Stimulated activated CD8-positive, alpha-beta memory T cell treated with anti-CD3 and anti-CD28 coated beads, Interleukin-12 subunit alpha, Interleukin-12 subunit beta, amount 100 ng/mL, for 24 hours (primary cell): Measurements from ENCODE around the gene STON1.
"Not testable (repeated sequence)": the region's sequence is repeated elsewhere in the genome, so short reads cannot be mapped to it uniquely, and the experiment has no call there.

Source experiments
- DNase-seq: peaks from one replicate; pipeline ENCODE4 v3.0.0-alpha.2; 2020; ENCODE audit errors: extremely low read depth

STON1 gene

GRCh38 chr2:48529194-48529593, 760 bp upstream of the STON1 start:
- DNase-seq: no peak

GRCh38 chr2:48529676-48530032, 300 bp upstream of the STON1 start:
- DNase-seq: no peak

DNA sequence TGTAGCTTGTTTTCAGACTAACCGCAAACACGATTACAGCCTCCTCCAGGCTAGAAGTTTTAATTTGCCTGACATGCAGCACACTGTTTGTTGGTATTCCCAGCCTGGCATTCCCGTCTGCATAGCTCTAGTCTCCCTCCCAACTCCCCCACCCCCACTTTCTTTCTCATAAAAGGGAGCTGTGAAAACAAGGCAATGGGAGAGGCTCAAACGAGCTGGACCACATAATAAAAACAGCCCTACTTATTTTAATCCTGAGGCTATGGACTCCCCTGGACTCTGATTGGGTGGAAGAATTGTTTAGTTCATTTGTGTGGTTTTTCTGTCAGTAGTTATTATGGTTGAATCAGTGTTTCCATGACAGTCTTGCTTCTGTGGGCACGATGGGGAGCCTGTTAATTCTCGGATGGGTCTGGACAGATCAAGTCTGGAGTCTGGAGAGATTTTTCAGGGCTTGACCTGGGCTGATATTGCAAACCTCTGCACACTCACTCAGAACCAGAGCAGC, 1.2 kb downstream of the STON1 start:
- no peak for DNase-seq

DNA sequence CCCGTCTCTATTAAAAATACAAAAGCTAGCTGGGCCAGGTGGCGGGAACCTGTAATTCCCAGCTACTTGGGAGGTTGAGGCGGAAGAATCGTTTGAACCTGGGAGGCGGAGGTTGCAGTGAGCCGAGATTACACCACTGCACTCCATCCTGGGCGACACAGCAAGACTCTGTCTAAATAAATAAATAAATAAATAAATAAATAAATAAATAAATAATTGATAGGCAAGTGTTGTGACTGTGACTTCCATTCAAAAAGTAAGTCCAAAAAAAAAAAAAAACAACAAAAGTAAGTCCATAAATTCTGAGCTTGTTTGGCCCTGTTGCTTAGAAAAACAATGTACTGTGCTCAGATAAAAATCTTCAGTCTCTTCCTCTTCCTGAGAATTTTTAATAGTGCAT, 2.2 kb downstream of the STON1 start:
- DNase-seq: no peak

GRCh38 chr2:48532824-48533223, 2.9 kb downstream of the STON1 start:
- no peak for DNase-seq

GRCh38 chr2:48534781-48535180, 4.8 kb downstream of the STON1 start:
- no peak for DNase-seq

GRCh38 chr2:48540237-48540935, 10.4 kb downstream of the STON1 start:
- no peak for DNase-seq

- no peak for DNase-seq
Measured at GRCh38 chr2:48541666-48542389, 11.9 kb downstream of the STON1 start.

GRCh38 chr2:48543895-48544294, 13.9 kb downstream of the STON1 start:
- no peak for DNase-seq

DNA sequence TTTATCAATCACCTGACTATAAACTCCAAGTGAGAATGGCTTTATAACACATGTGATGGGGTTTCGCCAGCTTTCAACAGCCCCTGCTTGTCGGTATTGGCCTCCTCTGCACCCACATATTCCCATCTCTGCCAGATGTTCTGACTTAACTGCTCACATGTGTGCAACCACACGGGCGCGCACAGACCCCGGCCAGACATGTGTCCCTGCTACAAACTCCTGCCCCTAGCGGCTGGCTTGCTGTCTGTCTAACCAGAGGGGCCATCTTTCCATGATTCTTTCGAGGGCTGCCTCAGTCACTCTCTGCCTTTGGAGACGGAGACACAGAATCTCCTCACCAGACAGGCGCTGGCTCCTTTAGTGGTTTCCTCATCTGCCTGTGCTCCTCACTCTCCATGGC, 15.3 kb downstream of the STON1 start:
- no peak for DNase-seq

DNA sequence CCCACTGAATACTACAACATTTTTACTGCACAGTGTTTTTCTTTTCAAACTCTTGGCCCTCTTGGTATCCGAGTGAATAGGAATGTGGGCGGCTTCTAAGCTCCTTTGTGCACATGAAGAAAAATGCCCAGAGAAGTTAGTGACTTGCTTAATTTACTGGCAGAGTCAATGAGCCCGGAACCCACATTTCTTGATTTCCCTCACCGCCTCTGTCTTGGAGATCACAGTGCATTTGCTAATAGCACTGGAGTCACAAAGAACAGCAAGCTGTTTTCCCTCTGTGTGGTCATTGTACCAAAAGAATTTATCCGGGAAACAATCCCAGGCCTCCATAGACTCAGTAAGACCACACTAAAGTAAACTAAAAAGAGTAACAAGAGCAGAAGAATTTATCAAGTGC, 18.9 kb downstream of the STON1 start:
- DNase-seq: no peak

- DNase-seq: no peak
Measured at GRCh38 chr2:48549972-48550371, 20.0 kb downstream of the STON1 start.

- DNase-seq: no peak
Measured at GRCh38 chr2:48551548-48551947, 21.6 kb downstream of the STON1 start.

DNA sequence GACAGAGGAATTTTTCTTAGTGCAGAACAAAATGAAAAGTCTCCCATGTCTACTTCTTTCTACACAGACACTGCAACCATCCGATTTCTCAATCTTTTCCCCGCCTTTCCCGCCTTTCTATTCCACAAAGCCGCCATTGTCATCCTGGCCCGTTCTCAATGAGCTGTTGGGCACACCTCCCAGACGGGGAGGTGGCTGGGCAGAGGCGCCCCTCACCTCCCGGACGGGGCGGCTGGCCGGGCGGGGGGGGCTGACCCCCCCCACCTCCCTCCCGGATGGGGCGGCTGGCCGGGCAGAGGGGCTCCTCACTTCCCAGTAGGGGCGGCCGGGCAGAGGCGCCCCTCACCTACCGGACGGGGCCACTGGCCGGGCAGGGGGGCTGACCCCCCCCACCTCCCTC, 25.1 kb downstream of the STON1 start:
- DNase-seq: not testable (repeated sequence)

- DNase-seq: no peak
Measured at GRCh38 chr2:48558456-48558855, 28.5 kb downstream of the STON1 start.

- no peak for DNase-seq
Measured at GRCh38 chr2:48560546-48561209, 30.7 kb downstream of the STON1 start.

DNA sequence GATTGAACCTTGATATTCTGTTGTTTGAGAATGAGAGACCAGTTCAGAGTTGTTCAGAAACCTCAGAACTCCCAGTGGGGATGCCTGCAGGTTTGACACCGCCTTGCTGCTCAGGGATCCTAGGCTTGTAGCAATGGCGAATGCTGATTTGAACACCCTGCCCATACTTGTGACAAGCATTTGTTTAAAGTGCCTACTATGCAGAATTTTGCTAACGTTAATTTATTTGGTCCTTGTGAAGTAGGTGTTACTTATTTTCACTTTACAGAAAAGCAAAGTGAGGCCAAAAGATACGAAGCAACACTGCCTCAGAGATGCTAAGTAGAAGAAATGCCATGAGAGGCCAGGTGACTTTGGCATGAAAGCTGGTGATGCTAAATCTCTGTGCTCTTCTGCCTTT, 32.3 kb downstream of the STON1 start:
- DNase-seq: no peak

GRCh38 chr2:48566592-48567310, 36.8 kb downstream of the STON1 start:
- no peak for DNase-seq

DNA sequence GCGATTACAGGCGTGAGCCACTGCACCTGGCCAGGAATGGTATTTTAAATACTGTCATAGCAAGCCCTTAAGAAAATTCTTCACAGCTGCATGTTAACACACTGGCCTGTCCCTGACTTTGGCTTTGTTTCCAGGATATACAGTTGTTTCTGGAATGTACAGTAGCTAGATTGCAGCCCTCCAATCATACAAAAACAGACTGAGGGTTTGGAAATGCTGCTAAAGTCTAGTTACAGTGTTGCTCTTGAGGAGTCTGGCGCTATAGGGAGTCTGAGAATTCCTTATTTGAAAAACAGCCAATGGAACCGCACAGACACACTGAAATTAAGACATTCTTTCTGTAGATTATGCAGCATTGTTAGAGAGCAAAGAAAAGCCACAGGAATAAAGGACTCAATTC, 37.7 kb downstream of the STON1 start:
- DNase-seq: no peak

DNA sequence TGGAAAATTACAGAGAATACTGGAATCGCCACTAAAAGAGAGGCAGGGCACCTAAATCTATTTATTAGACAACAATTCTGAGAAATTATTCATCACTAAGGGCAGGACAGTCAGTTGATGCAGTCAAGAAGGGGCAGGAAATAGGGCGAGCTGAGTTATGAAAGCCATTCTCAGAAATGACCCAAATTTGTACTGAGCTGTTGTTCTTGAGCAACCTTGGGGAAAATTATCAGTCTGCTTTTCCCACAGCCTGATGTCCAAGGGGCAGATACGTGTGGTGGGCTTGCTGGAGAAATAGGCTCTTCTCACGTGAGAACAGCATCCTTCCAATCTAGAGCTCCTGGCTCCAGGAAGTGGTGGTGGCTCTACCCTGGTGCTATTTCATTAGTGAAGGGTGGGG, 38.6 kb downstream of the STON1 start:
- DNase-seq: no peak

GRCh38 chr2:48569433-48569832, 39.5 kb downstream of the STON1 start:
- DNase-seq: no peak

- no peak for DNase-seq
Measured at GRCh38 chr2:48572816-48573215, 42.9 kb downstream of the STON1 start.
